Measurements from ENCODE around the gene RNF227.
A peak's percentile ranks its signal among the peaks of the same experiment; 100 is the strongest.
"Not testable (repeated sequence)": the region's sequence is repeated elsewhere in the genome, so short reads cannot be mapped to it uniquely, and the experiment has no call there.

The RNF227 gene

DNA sequence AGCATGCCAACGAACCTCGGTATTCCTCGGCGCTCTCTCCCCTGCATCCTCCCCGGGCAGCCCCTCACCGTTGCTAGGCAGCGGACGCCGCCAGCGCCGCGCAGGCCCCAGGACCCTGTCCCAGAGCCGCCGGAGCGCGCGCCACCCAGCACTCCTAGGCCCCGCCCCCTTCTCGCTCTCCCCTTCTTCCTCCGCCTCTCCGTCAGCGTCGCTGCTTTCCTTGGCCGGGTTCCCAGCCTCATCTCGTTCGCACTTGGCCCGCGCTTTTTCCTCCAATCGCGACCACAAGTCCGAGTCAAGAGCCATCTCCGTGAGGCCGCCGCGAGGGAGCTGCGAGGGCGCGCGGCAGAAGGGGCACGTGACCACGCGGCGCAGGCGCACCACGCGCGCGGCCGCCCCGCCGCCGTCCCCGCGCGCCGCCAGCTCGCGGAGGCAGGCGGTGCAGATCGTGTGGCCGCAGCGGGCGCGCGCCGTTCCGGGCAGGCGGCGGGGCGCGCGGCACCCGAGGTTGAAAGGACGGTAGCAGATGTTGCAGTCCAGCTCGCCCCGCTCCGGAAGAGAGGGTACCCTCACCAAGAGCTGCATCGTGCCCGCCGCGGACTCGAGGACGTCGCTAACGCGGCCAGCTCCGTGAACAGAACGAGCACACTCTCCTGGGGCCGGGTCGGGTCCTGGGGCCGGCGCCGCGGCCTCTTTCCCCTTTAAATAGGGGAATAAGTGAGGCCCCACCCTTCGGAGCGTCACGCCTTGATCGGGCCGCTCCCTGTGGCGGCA, at the start of gene RNF227:
RNF227 (minus strand) TSS at position 679 of the 774 bp plus-strand sequence; CDS start at position 585, 94 bp downstream.
- no peak for FAIRE-seq

DNA sequence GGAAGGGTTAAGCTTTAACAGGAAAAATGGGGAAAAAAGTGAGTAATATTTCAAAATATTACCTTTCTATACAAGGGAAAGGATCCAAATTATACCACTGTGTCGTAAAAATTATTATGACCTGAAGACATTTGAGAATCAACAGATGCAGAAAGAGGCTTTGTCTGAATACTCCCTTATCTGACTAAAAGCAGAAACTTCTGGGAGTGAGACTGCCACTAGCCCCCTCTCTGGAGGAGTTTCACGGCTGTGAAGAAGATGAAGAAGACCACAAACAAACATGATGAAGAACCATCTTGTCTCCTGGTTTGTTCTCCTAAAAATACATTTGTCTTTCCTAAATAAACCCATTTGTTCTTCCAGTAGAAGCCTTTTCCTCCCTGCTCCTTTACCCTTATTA, 45.3 kb upstream of the RNF227 start:
- FAIRE-seq, result no peak

DNA sequence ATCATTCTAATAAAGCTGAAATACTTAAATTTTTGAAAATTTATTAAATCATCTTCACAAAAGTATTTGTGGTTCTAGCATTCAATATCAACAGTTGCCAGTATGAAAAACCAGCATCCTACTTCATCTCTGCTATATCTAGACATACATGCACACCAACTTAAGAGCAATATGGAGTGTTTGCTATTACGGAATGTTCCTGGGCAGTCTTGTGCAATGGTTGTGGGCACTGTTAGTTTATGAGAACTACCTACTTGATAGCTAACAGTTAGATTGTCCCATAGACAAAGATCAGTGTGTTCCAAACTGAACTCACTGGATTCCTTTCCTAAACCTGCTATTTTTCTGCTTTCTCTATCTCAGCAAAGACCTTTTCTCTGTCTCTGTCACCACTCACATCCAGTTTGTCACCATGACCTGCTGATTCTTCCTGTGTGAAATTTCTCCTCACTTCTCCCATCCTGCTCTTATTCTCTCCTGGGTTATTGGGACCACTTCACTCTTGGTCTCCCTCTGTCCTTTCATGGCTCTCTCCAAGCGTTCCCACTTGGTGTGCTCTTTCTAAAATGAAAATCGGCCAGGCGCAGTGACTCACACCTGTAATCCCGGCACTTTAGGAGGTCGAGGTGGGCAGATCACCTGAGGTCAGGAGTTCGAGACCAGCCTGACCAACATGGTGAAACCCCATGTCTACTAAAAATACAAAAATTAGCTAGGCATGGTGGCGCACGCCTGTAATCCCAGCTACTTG, 43.6 kb upstream of the RNF227 start:
- FAIRE-seq, result no peak

DNA sequence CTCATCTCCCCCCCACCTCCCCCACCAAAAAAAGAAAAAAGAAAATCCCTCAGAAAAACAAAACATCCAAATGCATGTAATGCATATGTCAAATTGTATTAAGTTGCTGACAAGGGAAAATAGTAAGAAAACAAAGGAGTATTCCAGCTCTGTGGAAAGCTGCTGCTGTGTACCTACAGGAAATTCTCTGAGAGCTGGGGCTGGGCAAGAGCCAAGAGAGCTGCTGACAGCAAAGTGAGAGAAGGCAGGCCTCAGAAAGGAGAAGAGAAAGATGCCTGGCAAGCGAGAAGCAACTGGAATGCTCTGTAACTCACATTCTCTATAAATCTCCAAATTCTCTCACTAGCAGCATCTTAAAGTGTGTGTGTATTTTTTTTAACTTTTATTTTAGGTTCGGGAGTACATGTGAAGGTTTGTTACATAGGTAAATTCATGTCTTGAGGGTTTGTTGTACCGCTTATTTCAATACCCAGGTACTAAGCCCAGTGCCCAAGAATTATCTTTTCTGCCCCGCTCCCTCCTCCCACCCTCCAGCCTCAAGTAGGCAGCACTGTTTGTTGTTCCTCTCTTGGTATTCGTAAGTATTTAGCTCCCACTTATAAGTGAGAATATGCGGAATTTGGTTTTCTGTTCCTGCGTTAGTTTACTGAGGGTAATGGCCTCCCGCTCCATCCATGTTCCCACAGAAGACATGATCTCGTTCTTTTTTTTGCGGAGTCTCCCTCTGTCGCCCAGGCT, 40.3 kb upstream of the RNF227 start:
- no peak for FAIRE-seq

DNA sequence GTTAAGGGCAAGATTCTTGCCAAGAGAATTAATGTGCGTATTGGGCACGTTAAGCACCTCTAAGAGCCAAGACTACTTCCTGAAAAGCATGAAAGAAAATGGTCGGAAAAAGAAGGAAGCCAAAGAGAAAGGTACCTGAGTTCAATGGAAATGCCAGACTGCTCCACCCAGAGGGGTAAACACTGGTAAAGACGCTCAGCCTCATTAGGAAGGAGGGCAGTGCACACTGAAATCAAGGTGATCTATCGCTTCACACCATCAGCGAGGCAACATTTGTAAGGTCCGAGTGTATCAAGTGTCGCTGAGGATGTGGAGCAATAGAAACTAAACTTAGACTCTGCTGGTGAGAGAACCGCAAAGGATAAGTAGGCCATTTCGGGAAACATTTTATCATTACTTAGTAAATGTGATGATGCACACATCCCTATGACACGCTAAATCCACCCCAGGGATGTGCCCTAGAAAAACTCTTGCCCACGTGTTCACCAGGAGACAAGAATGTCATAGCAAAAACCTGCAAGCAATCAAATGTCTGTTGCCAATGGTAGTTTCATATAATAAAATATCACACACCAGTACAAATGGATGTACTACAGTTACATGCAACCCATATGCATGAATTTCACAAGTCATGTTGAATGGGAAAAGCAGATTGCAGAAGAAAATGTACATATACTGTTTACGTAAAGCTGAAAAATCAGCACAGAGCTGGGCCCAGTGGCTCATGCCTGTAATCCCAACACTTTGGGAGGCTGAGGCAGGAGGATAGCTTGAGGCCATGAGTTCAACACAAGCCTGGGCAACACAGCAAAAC, 39.5 kb upstream of the RNF227 start:
- no peak for FAIRE-seq

DNA sequence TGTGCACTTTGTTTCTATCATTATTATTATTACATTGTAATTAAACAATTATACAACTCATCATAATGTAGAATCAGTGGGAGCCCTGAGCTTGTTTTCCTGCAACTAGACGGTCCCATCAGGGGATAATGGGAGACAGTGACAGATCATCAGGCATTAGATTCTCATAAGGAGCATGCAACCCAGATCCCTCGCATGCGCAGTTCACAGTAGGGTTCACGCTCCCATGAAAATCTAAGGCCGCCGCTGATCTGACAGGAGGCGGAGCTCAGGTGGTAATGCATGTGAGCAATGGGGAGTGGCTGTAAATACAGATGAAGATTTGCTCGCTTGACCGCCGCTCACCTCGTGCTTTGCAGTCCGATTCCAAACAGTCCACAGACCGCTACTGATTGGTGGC, 37.2 kb upstream of the RNF227 start:
- FAIRE-seq, result not testable (repeated sequence)

DNA sequence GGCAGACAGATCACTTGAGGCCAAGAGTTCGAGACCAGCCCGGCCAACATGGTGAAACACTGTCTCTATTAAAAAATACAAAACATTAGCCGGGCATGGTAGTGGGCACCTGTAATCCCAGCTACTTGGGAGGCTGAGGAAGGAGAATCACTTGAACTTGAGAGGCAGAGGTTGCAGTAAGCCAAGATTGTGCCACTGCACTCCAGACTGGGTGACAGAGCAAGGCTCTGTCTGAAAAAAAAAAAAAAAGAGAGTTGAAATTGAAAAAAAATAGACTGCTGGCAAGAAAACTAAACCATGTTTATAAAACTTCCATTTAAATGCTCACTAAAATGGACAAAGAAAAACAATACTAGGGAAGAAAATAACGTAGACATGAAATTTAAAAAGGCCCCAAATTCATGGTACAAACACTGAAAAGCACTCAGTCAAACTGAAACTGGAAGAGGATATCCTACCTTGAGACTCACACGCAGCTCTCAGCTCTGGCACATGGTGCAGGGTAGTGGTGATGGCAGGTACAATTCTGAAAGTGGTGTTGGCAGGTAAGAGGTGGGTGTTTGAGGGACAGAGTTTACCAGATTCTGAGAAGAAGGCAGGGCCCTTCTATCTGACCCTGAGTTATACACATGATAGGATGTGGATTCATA, 35.2 kb upstream of the RNF227 start:
- FAIRE-seq, result no peak

DNA sequence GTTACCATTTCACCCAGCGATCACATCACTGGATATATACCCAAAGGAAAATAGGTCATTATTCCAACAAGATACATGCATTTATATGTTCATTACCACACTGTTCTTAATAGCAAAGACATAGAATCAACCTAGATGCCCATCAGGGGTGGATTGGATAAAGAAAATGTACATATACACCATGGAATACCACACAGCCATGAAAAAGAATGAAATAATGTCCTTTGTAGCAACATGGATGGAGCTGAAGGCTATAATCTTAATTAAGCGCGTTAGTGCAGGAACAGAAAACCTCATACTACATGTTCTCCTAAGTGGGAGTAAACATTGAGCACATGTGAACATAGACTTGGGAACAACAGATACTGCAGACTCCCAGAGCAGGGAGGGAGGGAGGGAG, 34.5 kb upstream of the RNF227 start:
- FAIRE-seq, result no peak

DNA sequence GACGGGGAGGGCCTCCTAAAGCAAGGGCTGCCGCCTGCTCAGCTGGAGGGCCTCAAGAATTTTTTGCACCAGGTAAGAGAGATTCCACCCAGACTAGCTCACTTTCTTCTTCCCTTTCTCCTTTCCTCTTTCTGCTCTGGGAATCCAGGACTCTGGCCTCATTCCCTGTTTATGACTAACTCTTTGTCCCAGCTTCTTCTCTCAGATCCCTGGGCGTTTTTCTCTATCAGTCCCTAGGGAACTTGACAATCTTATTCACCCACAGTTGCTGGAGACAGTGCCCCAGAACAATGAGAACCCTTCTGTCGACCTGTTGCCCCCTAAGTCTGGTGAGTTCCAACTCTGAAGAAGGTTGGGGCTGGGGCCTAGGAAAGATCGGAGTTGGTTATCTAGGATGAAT, 31.6 kb upstream of the RNF227 start:
- FAIRE-seq, result no peak

DNA sequence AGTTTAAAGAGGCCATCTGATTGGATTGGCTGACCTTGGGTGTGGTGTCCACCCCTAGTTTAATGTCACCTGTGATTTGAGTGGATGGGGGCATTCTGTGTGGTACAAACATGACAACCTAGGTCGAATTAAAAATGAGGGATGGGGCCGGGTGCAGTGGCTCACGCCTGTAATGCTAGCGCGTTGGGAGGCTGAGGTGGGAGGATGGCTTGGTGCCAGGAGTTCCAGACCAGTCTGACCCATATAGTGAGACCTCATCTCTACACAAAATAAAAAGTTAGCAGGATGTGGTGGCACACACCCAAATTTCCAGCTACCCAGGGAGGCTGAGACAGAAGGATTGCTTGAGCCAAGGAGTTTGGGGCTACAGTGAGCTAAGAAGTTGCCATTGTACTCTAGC, 30.4 kb upstream of the RNF227 start:
- FAIRE-seq, result no peak

DNA sequence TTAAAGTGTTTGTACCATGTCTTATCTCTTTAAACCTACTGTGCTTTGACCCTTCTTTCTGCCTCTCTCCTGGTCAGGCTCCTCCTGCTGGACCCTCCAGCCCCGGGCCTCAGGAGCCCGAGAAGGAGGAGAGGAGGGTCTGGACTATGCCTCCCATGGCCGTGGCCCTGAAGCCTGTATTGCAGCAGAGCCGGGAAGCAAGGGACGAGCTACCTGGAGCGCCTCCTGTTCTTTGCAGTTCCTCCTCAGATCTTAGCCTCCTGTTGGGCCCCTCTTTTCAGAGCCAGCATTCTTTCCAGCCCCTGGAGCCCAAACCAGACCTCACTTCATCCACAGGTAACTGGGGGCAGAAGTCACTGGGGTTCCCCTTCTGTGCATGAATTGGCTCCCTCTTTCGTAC, 29.6 kb upstream of the RNF227 start:
- FAIRE-seq, result no peak

DNA sequence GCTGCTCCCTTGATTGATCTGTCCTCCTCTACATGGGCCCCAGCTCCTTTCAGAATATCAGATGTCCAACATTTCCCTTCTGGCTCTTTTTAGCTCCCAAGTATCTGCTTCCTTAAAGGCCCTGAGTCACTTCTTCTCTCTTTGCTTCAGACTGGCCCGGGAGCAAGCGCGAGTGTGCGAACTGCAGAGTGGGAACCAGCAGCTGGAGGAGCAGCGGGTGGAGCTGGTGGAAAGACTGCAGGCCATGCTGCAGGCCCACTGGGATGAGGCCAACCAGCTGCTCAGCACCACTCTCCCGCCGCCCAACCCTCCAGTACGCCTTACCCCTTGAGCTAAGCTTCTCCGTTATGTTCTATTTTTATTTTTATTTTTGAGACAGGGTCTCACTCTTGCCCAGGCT, 28.2 kb upstream of the RNF227 start:
- FAIRE-seq, result no peak

DNA sequence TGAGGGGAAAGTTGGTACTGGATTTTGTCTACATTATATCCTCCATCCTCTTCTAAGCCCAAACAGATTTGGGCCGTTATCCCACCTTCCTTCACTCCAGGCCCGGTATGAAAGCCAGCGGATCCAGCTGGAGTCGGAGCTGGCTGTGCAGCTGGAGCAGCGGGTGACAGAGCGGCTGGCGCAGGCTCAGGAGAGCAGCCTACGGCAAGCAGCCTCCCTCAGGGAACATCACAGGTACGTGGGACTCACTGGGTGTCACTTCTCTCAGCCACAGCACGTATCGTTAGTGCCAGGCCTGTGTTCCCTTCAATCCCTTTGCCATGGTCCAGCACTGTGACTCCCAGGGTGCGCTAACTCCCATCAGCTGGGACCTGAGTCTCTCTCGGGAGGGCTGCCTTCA, 27.2 kb upstream of the RNF227 start:
- no peak for FAIRE-seq

DNA sequence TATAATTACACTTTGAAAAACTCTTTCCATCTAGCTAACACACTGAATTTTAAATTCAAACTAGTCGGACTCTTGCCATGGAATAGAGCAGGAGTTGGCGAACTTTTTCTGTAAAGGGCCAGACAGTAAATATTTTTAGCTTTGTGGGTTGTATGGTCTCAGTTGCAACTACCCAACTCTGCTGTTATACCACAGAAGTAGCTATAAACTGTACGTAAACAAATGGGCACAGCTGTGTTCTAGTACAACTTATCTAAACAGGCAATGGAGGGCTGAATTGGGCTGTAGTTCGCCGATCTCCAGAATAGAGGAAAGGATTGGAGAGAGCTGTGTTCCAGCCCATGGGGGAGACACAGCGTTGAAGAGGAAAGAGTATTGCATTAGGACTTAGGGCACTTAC, 24.7 kb upstream of the RNF227 start:
- no peak for FAIRE-seq

DNA sequence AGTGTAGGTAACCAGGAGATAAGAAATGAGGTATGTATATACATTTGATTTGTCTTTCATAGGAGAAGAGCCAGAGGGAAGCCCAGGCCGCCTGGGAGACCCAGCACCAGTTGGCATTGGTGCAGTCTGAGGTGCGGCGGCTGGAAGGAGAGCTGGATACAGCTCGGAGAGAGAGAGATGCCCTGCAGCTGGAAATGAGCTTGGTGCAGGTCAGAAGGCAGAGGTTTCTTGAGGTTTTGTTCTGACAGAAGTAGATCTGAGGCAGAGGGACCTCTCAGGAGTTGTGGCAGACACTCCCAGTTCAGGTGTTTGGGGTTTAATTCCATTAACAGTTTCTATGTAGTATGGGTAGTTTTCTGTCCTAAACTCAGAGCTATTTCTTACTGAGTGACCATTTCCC, 23.9 kb upstream of the RNF227 start:
- no peak for FAIRE-seq

DNA sequence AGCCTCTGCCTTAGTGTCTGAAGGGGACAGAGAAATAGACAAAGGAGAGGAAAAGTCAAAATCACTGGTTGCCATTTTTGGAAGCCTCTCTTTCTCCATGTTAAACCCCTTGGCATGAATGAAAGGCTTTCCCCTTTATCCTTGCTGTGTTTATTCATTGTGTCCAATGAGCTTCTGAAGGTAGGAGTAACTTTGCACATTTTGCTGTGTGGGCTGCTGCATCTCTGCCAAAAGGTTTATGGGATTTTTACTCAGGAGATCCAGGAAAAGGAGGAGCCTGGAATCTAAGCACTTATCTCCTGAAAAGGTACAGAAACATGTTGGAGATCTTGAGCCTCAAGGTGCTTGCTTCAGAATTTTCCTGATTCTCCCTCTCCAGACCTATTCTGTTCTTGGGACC, 19.8 kb upstream of the RNF227 start:
- FAIRE-seq, result no peak

DNA sequence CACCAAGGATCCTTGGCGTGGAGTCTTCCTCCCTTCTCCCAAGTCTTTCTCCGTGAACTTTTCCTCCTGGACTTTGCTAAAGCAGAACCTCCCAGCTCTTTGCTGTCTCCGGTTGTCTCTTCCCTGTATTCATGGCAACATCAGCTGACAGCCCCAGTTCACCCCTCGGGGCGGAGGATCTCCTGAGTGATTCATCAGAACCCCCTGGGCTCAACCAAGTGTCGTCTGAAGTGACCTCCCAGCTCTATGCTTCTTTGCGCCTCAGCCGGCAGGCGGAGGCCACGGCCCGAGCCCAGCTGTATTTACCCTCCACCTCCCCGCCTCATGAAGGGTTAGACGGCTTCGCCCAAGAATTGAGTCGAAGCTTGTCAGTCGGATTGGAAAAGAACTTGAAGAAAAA, 16.9 kb upstream of the RNF227 start:
- no peak for FAIRE-seq

DNA sequence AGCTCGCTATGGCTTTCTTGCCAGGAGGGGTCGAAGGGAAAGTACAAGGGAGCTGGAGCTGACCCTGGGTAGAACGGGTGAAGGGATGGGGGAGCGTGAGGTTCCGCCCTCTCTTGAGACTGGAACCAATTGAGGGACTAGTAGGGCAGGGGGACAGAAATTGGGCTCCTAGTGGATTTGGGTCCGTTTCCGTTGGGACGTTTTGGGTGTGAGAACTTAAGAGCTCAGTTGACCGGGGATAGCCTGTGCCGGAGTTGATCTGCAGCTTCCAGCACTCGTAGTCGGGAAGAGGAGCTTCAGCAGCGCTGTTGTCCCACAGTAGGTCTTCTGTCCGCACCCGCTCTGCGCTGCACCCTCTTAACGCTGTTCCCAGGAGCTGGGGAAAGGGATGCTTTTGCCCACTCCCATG, 16.4 kb upstream of the RNF227 start:
- no peak for FAIRE-seq

DNA sequence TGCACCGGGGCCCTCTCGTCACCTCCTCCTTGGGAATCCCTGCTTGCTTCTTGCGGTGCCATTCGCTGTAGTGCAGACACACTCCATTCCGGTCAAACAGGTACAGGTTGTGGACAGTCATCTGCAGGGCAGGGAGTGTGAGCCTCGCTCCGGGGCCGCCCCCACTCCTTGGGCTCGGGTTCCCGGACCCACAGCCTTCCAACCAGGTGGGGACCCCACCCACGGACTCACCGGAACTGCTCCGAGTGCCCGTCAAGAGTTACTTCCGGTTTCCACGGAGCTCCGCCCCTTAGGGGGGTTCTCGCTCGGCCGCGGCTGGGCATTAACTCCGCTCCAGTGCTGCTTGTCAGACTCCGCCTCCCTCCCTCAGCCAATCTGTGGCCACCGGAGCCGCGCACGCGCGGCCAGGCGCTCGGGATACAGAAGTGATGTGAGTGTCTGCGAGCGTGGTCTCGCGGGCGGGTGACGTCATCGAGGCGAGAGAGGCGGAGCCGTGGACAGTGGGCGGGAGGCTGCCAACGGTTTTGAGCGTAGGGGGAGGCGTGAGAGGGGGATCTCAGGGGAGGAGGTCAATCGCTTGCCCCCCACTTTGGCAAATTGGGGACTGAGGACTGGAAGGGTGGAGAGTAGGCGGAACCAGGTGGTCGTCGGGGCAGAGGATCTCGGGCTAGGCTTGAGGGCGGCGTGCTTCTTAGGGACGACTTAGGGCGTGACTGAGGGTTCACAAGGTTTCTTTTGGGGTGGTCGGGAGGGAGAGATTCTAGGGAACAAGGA, 15.8 kb upstream of the RNF227 start, which contains the start of the genes CNTROB and TRAPPC1:
CNTROB (plus strand) TSS at position 498 of the 774 bp plus-strand sequence. CDS start 874 bp downstream, outside the sequence.
TRAPPC1 (minus strand) TSS at position 238 of the 774 bp plus-strand sequence; CDS start at position 121, 117 bp downstream.
- FAIRE-seq, result peak; percentile 90

DNA sequence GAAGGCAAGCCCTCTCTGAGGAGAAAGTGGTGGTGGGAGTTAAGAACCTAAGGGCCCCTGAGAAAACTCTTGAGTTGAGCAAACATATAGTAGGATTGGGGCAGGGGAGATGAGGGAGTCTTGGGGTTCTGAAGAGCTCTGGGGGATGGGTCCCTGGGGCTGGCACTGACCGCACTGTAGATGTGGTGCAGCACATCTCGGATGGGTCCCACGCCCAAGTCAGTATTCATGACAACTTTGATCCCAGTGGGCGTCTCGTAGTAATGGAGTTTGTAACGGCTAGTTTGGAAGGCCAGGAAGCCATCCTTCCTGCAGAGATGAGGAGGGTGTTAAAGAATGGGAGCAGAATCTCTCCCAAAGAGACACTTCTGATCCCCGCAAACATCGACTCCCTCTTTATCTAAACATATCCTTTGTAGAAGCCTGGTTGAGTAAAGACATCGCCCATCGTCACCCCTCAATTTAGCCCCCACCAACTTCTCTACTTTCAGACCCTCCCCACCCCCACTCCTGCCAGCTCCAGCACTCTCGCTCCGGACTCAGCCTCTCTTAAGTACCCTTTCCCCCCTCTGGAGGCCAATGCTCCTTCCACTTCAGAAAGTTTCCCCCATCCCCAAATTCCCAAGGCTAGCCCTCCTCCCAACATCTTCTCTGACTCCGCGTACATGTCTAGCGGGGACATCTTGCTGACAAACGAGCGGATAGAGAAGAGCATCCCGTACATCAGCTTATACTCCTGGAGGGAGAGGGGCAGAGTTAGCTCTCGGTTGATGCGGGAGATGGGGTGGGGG, 14.9 kb upstream of the RNF227 start:
- FAIRE-seq, result no peak

All from TTC549 (cell line).